ENCODE results near the gene CIZ1. TPM values are rescaled to one million over a fixed set of nuclear protein-coding genes. Genes with fewer than 3 reads are reported as not detected.

The CIZ1 gene
- total RNA-seq, 1 experiment from 2014 or later = 111 TPM

- CTCF ChIA-PET = no interaction called here
- ATAC-seq (no peak), DNase-seq (ENCODE audit: low read depth, low spot score) (no peak)
- Histone ChIP-seq H3K4me1 (ENCODE audit: control insufficient read depth, insufficient read depth, low read length) (no peaks in the 10 kb centered on the region), H3K4me3 (ENCODE audit: low read depth in 2 of 2, low read length in 2 of 2) (no peak overlapping the region), H3K27me3 (ENCODE audit: control insufficient read depth, insufficient read depth, low read length) (no peaks in the 10 kb centered on the region), H3K9me3 (ENCODE audit: control insufficient read depth, insufficient read depth, low read depth, low read length) (no peaks in the 10 kb centered on the region), H3K27ac (ENCODE audit: low read length) (no peak overlapping the region), H3K36me3 (ENCODE audit: control insufficient read depth, insufficient read depth, low read length) (no peaks in the 10 kb centered on the region)
- POLR2A ChIA-PET = no interaction called here
- no TSS peak for BruUV-seq (replicated peaks)
- intact Hi-C loops (cut with micrococcal nuclease; ENCODE audit: unreplicated experiment) = no loop called here
- in situ Hi-C loops (cut with HindIII; ENCODE audit: low pct_unique_long_range_greater_than_20kb, low sequenced_read_pairs) = no loop called here
- TF ChIP-seq REST (IDR thresholded peaks at IDR 0.05; ENCODE audit: insufficient read depth in 1 of 2, low read depth in 2 of 2, low read length in 1 of 2) = no peak
- TF ChIP-seq SIN3A (IDR thresholded peaks at IDR 0.05; ENCODE audit: borderline replicate concordance, insufficient read depth, low read depth, low read length) = no peak
- no peak for TF ChIP-seq POLR2AphosphoS5 (IDR thresholded peaks at IDR 0.05; ENCODE audit: low read depth, low read length)
- no peak for TF ChIP-seq CTCF (IDR thresholded peaks at IDR 0.05)
- no peak for TF ChIP-seq TCF7L2 (IDR thresholded peaks at IDR 0.05; ENCODE audit: low read depth, low read length)
Observed at GRCh38 chr9:128224877-128225276, 33.5 kb upstream of the CIZ1 start.

GRCh38 chr9:128222880-128223670, 31.7 kb upstream of the CIZ1 start:
- ChIA-PET CTCF (no interaction called here), POLR2A (no interaction called here)
- in situ Hi-C loops (cut with HindIII; ENCODE audit: low pct_unique_long_range_greater_than_20kb, low sequenced_read_pairs) = no loop called here

More at GRCh38 chr9:128222880-128223670, 31.7 kb upstream of the CIZ1 start:
- Histone ChIP-seq H3K4me1 (ENCODE audit: control insufficient read depth, insufficient read depth, low read length) (no peaks in the 10 kb centered on the region; the same call in 1 of the 2 replicates), H3K4me3 (ENCODE audit: low read depth in 2 of 2, low read length in 2 of 2) (no peak overlapping the region), H3K9me3 (ENCODE audit: control insufficient read depth, insufficient read depth, low read depth, low read length) (no peaks in the 10 kb centered on the region), H3K27ac (ENCODE audit: low read length) (no peak overlapping the region), H3K27me3 (ENCODE audit: control insufficient read depth, insufficient read depth, low read length) (no peaks in the 10 kb centered on the region), H3K36me3 (ENCODE audit: control insufficient read depth, insufficient read depth, low read length) (no peaks in the 10 kb centered on the region)
- intact Hi-C loops (cut with micrococcal nuclease; ENCODE audit: unreplicated experiment) = no loop called here
- no TSS peak for BruUV-seq (replicated peaks)
- DNase-seq (ENCODE audit: low read depth, low spot score) (no peak), ATAC-seq (no peak)
- TF ChIP-seq SIN3A (IDR thresholded peaks at IDR 0.05; ENCODE audit: borderline replicate concordance, insufficient read depth, low read depth, low read length) (no peak), TCF7L2 (IDR thresholded peaks at IDR 0.05; ENCODE audit: low read depth, low read length) (no peak), POLR2AphosphoS5 (IDR thresholded peaks at IDR 0.05; ENCODE audit: low read depth, low read length) (no peak), CTCF (IDR thresholded peaks at IDR 0.05) (no peak), REST (IDR thresholded peaks at IDR 0.05; ENCODE audit: insufficient read depth in 1 of 2, low read depth in 2 of 2, low read length in 1 of 2) (no peak)
